Amygdala (tissue), 56 donors: ENCODE results near the gene KLK8.
A peak's percentile ranks its signal among the peaks of the same experiment; 100 is the strongest.

Experiments
- DNase-seq, 56 donors: peaks; one replicate each; lab custom pipeline; 2025; lab: John Stamatoyannopoulos, UW

Gene KLK8

GRCh38 chr19:51001515-51001914 lies at the start of gene KLK8:
TSS of gene KLK8 (minus strand) at chr19:51001604. CDS start at chr19:51001167, 437 bp downstream.
- DNase-seq = no peak

GRCh38 chr19:51047031-51047335 lies 45.6 kb upstream of the KLK8 start:
- DNase-seq = no peak

GRCh38 chr19:51044327-51044726 lies 42.9 kb upstream of the KLK8 start:
- no peak for DNase-seq

GRCh38 chr19:51043497-51043896 lies 42.1 kb upstream of the KLK8 start:
- no peak for DNase-seq

- DNase-seq = no peak
Measured at GRCh38 chr19:51040151-51040550, 38.7 kb upstream of the KLK8 start.

GRCh38 chr19:51036519-51036918 lies 35.1 kb upstream of the KLK8 start:
- no peak for DNase-seq

GRCh38 chr19:51034704-51035103 lies 33.3 kb upstream of the KLK8 start, which contains the start of gene KLK12:
TSS of gene KLK12 (minus strand) at chr19:51035002. CDS start at chr19:51034621, 381 bp downstream.
- DNase-seq = no peak

- no peak for DNase-seq
Measured at GRCh38 chr19:51031880-51032225, 30.4 kb upstream of the KLK8 start.

GRCh38 chr19:51031220-51031879 lies 29.9 kb upstream of the KLK8 start:
- no peak for DNase-seq

- DNase-seq = no peak
Measured at GRCh38 chr19:51030631-51031030, 29.2 kb upstream of the KLK8 start.

- DNase-seq = no peak
Measured at GRCh38 chr19:51029718-51030117, 28.3 kb upstream of the KLK8 start.

GRCh38 chr19:51027873-51028272 lies 26.5 kb upstream of the KLK8 start:
- DNase-seq = no peak

- no peak for DNase-seq
Measured at GRCh38 chr19:51027126-51027806, 25.9 kb upstream of the KLK8 start.

- no peak for DNase-seq
Measured at GRCh38 chr19:51026554-51026831, 25.1 kb upstream of the KLK8 start, which contains the start of gene KLK11. TSS of gene KLK11 (minus strand) at chr19:51026616. CDS start at chr19:51025631, 985 bp downstream.

GRCh38 chr19:51025809-51026553 lies 24.6 kb upstream of the KLK8 start:
- no peak for DNase-seq

- DNase-seq = no peak
Measured at GRCh38 chr19:51025401-51025800, 24.0 kb upstream of the KLK8 start.

GRCh38 chr19:51024924-51025323 lies 23.5 kb upstream of the KLK8 start:
- no peak for DNase-seq

- no peak for DNase-seq
Measured at GRCh38 chr19:51023946-51024345, 22.5 kb upstream of the KLK8 start.

- DNase-seq = no peak
Measured at GRCh38 chr19:51022526-51022925, 21.1 kb upstream of the KLK8 start.

- peak in 6 of 56 donors; percentile 3 to 45 (median 8) for DNase-seq
Measured at GRCh38 chr19:51020988-51021651, 19.7 kb upstream of the KLK8 start.

GRCh38 chr19:51019544-51019925 lies 18.1 kb upstream of the KLK8 start, which contains the start of gene KLK10:
TSS of gene KLK10 (minus strand) at chr19:51019709. CDS start at chr19:51019130, 579 bp downstream.
- no peak for DNase-seq
